Upper lobe of right lung (tissue), 1 donor: Measurements from ENCODE around the gene HEPN1. TPM values are rescaled to one million over a fixed set of nuclear protein-coding genes. Genes with fewer than 3 reads are reported as not detected.
"Not testable (repeated sequence)": the region's sequence is repeated elsewhere in the genome, so short reads cannot be mapped to it uniquely, and the experiment has no call there.

ENCODE experiments used
- ATAC-seq: fragments of 200-7000 bp; cut with Tn5 transposase; one replicate; pipeline ENCODE4 v1.9.1; 2020; ENCODE audit warnings: mild to moderate bottlenecking, moderate library complexity
- DNase-seq: peaks from one replicate; pipeline ENCODE4 v3.0.0-alpha.2; 2020
- H3K27ac ChIP-seq: fragments of 200-600 bp; one replicate; pipeline ENCODE4 v1.8.0; 2022
- H3K27me3 ChIP-seq: fragments of 200-600 bp; one replicate; pipeline ENCODE4 v1.8.0; 2022; ENCODE audit warnings: mild to moderate bottlenecking
- H3K36me3 ChIP-seq: fragments of 200-600 bp; one replicate; pipeline ENCODE4 v1.8.0; 2022
- H3K4me1 ChIP-seq: fragments of 200-600 bp; one replicate; pipeline ENCODE4 v1.8.0; 2022
- H3K4me3 ChIP-seq: fragments of 200-600 bp; one replicate; pipeline ENCODE4 v1.8.0; 2022; ENCODE audit warnings: mild to moderate bottlenecking
- H3K9me3 ChIP-seq: fragments of 200-600 bp; one replicate; pipeline ENCODE4 v1.8.0; 2022
- CTCF ChIP-seq: fragments of 200-600 bp; IDR thresholded peaks from one replicate; pipeline ENCODE4 v1.8.0; 2022; ENCODE audit warnings: antibody characterized with exemption
- intact Hi-C: fragments of 100-400 bp; cut with DNase I; formaldehyde crosslinking; loops from one replicate; pipeline ENCODE4 v1.11.0; 2022
- total RNA-seq: library from RNA; stranded (reverse); fragmentation: NEBNext Ultra II Directional; extraction: Animal tissue kit (Norgen Biotek cat#: 25700); gene quantifications from one replicate; pipeline ENCODE4 v1.2.1, GENCODE V29; 2021
- donor health status: DM: no; HTN: yes; CAD: no; lungs with severe emphysema.

HEPN1 gene
- total RNA-seq, 1 donor from 2014 or later: not detected

DNA sequence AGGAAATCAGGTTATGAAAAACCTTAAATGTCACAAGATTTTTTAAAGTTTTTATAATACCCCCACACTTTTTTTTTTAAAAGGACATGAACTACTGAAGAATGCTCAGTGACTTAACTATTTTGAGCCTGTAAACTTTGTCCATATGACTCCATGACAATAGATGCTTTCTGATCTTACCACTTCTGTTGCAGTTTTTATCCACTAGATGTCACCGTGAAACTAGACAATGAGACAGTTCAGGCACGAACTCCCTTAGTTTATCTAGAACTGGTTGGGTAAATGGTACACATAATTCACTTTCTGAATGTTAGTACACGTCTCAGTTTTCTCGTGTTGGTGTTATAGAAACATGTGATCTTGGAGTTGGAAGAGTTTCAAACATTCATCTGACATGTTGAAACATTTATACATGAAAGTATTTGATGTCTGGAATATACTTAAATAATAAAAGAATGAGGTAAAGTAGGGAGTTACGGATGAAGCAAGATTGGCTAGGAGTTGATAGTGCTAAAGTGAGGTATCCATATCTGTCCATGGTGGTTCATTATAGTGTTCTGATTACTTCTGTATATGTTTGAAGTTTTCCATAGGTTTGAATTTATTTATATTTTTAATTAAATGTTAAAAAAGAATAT, 43.0 kb downstream of the HEPN1 start:
- H3K36me3 ChIP-seq: no peaks in the 10 kb centered on the region
- no peak overlapping the region for H3K27ac ChIP-seq
- intact Hi-C loops: no loop called here
- DNase-seq (no peak), ATAC-seq (peak; percentile 91)
- no peaks in the 10 kb centered on the region for H3K4me1 ChIP-seq
- no peak overlapping the region for H3K4me3 ChIP-seq
- TF ChIP-seq CTCF: peak; percentile 72
- H3K27me3 ChIP-seq: no peaks in the 10 kb centered on the region
- H3K9me3 ChIP-seq: no peaks in the 10 kb centered on the region

DNA sequence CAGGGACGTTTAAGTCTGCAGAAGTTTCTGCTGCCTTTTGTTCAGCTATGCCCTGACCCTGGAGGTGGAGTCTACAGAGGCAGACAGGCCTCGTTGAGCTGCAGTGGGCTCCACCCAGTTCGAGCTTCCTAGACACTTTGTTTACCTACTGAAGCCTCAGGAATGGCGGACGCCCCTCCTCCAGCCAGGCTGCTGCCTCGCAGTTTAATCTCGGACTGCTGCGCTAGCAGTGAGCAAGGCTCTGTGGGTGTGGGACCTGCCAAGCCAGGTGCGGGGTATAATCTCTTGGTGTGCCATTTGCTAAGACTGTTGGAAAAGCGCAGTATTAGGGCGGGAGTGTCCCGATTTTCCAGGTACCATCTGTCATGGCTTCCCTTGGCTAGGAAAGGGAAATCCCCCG, 49.1 kb downstream of the HEPN1 start:
- peak; percentile 53 for DNase-seq
- H3K36me3 ChIP-seq, ATAC-seq, H3K27me3 ChIP-seq, H3K4me3 ChIP-seq, H3K4me1 ChIP-seq, H3K9me3 ChIP-seq, intact Hi-C loops, H3K27ac ChIP-seq: not testable (repeated sequence)

Other genes starting within 250 kb of the HEPN1 start
- gene SIAE, start 245.5 kb upstream of the HEPN1 start, total RNA-seq: 41.6 TPM
- gene SPA17, start 245.3 kb upstream of the HEPN1 start, total RNA-seq: 4.8 TPM
- gene NRGN, start 179.3 kb upstream of the HEPN1 start, total RNA-seq: 79.9 TPM
- gene VSIG2, start 167.0 kb upstream of the HEPN1 start, total RNA-seq: 40.1 TPM
- 164 TPM for gene ESAM, start 157.0 kb upstream of the HEPN1 start, total RNA-seq
- gene MSANTD2, start 118.8 kb upstream of the HEPN1 start, total RNA-seq: 13.3 TPM
- 12.6 TPM for gene ROBO3, start 53.8 kb upstream of the HEPN1 start, total RNA-seq
- gene ROBO4, start 21.4 kb upstream of the HEPN1 start, total RNA-seq: 75.0 TPM
- gene HEPACAM, start 16.8 kb downstream of the HEPN1 start, total RNA-seq: 0.14 TPM
- 1.5 TPM for gene CCDC15, start 35.0 kb downstream of the HEPN1 start, total RNA-seq
- gene SLC37A2, start 144.1 kb downstream of the HEPN1 start, total RNA-seq: 25.1 TPM
- gene TMEM218, start 192.4 kb downstream of the HEPN1 start, total RNA-seq: 19.0 TPM
- 17.8 TPM for gene PKNOX2, start 245.5 kb downstream of the HEPN1 start, total RNA-seq